Neural cell (in vitro differentiated cells): Measurements from ENCODE around the gene GABRG3.

Experiments used
- CTCF ChIP-seq: fragments of 450-650 bp; IDR thresholded peaks from 2 replicates; pipeline ENCODE4 v1.5.1; 2014; ENCODE audit warnings: antibody characterized with exemption, mild to moderate bottlenecking, moderate library complexity; ENCODE audit not compliant: poor library complexity, severe bottlenecking
- POLR2AphosphoS5 ChIP-seq: IDR thresholded peaks from 2 replicates; pipeline ENCODE4 v1.6.1; 2012
- TAF1 ChIP-seq: IDR thresholded peaks from 2 replicates; pipeline ENCODE4 v1.6.1; 2012; ENCODE audit warnings: low read depth

DNA sequence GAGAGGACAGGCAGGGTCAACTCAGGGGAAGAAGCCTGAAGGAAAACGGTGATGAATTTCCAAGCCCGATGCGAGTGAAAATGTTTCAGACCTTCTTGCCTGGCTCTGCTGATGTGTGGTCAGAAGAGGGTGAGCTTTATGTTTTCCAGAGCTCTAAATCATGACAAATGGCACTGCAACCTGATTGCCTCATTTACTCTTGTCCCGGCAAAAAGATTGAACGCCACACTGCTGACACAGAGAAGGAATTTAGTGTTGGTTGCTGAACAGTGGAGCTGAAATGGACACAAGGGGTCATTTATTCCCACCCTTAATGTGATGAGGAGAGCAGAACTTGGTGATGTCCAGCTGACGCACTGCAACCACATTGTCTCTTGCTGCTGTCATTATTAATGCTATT, 36.1 kb upstream of the GABRG3 start:
- TF ChIP-seq CTCF (no peak), TAF1 (no peak), POLR2AphosphoS5 (no peak)
